ENCODE results near the gene SLC6A19.

GRCh38 chr5:1229822-1230221 is 28.4 kb downstream of the SLC6A19 start:
- TF ChIP-seq CTCF (IDR thresholded peaks at IDR 0.05): no peak
- no peak for TF ChIP-seq POLR2A (IDR thresholded peaks at IDR 0.05)
